Middle frontal gyrus (tissue), 1 donor: ENCODE results near the gene SLC26A9.
"Not testable (repeated sequence)": the region's sequence is repeated elsewhere in the genome, so short reads cannot be mapped to it uniquely, and the experiment has no call there.

Source experiments
- DNase-seq: peaks from one replicate; pipeline ENCODE4 v3.0.0-alpha.2; 2015; ENCODE audit warnings: low spot score; ENCODE audit errors: extremely low spot score

SLC26A9 gene

DNA sequence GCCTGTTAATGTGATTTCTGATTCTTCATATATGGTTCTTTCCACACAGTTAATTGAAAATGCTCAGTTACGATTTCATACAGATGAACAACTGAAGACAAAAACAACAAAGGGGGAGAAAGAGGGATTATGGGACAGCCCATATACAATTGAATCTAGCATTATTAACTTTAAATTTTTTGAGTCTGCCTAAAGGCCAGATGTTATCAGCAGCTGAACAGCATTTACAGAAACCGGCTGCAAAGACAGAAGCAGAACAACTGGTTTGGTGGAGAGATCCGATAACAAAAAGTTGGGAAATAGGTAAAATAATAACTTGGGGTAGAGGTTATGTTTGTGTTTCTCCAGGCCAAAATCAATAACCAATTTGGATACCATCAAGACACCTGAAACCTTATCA is 49.1 kb downstream of the SLC26A9 start:
- DNase-seq: not testable (repeated sequence)

DNA sequence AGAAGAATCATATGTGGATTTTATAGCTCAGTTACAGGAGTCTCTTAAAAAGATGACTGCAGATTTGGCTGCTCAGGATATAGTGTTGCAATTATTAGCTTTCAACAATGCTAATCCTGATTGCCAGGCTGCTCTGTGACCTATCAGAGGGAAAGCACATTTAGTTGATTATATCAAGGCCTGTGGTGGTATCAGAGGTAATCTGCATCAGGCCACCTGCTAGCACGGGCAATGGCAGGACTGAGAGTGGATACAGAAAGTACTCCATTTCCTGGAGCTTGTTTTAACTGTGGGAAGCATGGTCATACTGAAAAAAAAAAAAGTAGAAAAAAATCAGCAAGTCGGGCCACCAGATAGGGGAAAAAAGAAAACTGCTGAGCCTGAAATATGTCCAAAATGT is 51.1 kb downstream of the SLC26A9 start:
- DNase-seq: not testable (repeated sequence)

GRCh38 chr1:205891481-205891880 is 51.8 kb downstream of the SLC26A9 start:
- not testable (repeated sequence) for DNase-seq

DNA sequence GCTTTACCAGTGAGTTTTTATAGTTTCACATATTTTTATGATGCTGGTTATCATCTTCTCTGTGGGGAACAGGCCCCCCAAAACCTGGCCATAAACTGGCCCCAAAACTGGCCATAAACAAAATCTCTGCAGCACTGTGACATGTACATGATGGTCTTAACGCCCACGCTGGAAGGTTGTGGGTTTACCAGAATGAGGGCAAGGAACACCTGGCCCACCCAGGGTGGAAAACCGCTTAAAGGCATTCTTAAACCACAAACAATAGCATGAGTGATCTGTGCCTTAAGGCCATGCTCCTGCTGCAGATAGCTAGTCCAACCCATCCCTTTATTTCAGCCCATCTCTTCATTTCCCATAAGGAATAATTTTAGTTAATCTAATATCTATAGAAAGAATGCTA is 52.6 kb downstream of the SLC26A9 start:
- DNase-seq: not testable (repeated sequence)

- not testable (repeated sequence) for DNase-seq
Measured at GRCh38 chr1:205889706-205890105, 53.5 kb downstream of the SLC26A9 start.

DNA sequence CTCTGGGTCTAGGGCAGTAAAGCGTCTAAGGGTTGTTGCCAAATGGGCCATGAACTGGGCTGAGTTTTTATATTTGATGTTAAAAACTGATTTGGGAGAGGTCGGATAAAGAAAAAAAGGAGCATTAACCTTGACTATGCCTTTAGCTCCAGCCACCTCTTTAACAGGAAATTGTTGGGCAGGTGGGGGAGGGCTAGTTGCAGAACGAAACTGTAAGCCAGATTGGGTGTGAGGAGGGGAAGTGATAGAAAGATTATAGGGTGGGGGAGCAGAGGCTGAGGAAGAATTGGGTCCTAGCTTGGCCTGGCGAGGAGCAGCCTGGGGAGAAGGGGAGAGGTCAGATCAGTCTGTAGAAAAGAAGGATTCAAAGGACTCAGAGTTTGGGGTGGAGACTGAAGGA is 54.2 kb downstream of the SLC26A9 start:
- DNase-seq: not testable (repeated sequence)

DNA sequence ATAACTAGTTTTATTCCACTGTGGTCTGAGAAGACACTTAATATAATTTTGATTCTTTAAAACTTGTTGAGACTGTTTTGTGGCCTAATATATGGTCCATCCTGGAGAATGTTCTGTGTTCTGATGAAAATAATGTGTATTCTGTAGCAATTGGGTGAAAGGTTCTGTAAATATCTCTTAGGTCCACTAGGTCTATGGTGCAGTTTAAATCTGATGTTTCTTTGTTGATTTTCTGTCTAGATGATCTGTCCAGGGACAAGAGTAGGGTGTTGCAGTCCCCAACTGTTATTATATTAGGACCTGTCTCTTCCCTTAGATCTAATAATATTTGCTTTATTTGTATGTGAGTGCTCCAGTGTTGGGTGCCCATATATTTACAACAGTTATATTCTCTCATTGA is 59.5 kb downstream of the SLC26A9 start:
- no peak for DNase-seq

DNA sequence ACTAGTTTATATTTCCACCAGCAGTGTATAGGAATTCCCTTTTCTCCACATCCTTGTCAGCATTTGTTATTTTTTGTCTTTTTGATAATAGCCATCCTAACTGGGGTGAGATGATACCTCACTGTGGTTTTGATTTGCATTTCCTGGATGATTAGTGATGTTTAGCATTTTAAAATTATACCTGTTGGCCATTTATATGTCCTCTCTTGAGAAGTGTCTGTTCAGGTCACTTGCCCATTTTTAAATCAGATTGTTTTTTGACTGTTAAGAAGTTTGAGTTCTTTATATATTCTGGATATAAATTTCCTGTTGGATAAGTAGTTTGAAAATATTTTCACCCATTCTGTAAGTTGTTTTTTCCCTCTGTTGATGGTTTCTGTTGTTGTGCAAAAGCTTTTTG is 62.3 kb downstream of the SLC26A9 start:
- DNase-seq: no peak

GRCh38 chr1:205879974-205880373 is 63.3 kb downstream of the SLC26A9 start:
- DNase-seq: no peak

GRCh38 chr1:205878026-205878425 is 65.2 kb downstream of the SLC26A9 start:
- DNase-seq: no peak

DNA sequence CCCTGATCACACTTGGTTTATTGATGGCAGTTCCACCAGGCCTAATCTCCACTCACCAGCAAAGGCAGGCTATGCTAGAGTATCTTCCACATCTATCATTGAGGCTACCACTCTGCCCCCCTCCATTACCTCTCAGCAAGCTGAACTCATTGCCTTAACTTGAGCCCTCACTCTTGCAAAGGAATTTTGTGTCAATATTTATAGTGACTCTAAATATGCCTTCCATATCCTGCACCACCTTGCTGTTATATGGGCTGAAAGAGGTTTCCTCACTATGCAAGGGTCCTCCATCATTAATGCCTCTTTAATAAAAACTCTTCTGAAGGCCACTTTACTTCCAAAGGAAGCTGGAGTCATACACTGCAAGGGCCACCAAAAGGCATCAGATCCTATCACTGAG is 70.1 kb downstream of the SLC26A9 start:
- not testable (repeated sequence) for DNase-seq

GRCh38 chr1:205870236-205870635 is 73.0 kb downstream of the SLC26A9 start:
- DNase-seq: no peak
